ENCODE measurements around the gene VAV1. TPM values are rescaled to one million over a fixed set of nuclear protein-coding genes. Genes with fewer than 3 reads are reported as not detected.
"Not testable (repeated sequence)": the region's sequence is repeated elsewhere in the genome, so short reads cannot be mapped to it uniquely, and the experiment has no call there.

The VAV1 gene
- total RNA-seq, 1 donor from 2014 or later: 1.3 TPM

DNA sequence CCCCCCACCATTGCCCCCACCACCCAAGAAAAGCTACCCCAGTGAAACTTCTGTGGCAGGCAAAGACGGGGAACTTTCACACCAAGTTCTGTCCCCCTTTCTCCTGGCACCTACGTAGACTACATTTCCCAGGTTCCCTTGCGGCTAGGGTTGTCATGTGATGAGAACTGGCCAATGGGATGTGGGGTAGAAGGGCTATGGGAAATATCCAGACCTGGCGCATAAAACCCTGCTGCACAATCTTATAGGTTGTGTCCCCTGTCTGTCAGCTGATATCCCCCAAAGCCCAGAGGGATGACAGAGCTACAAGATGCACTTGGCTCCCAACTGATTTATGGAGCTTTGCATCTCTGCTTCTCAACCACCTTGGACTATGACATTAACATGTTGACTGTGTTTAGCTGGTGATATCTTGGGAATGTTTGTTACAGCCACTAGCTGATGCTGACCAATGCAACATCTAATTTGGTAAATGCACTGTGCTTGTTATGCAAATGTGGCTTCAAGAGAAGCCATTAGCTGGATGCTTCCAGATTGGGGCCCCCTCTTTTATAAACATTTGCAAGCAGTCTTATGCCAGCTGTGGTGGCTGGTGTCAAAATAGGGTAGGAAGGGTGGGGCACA lies 11.3 kb upstream of the VAV1 start:
- ATAC-seq: no peak

- ATAC-seq: not testable (repeated sequence)
Observed at GRCh38 chr19:6762253-6762797, 10.2 kb upstream of the VAV1 start.

- peak; percentile 79 for ATAC-seq
Observed at GRCh38 chr19:6765738-6766356, 6.7 kb upstream of the VAV1 start.

GRCh38 chr19:6766357-6767080 lies 6.0 kb upstream of the VAV1 start:
- ATAC-seq: peak; percentile 18

DNA sequence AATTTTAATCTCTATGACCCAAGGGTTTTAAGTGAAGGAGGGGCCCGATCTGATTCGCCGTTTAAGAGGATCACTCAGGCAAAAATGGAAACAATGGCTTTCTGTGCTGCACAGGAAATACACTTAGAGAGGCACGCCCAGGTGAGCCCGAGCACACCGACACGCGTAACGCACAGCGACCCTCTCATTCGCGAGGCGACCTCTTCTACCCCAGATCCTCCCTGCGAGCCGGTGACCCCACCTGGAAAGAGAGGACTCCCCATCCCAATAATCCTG lies 5.5 kb upstream of the VAV1 start:
- ATAC-seq: peak; percentile 51

- ATAC-seq: peak; percentile 88
Observed at GRCh38 chr19:6767357-6768235, 4.9 kb upstream of the VAV1 start, which contains the start of gene SH2D3A. TSS of gene SH2D3A (minus strand) at chr19:6767435. CDS start at chr19:6763748, 3,687 bp downstream.

DNA sequence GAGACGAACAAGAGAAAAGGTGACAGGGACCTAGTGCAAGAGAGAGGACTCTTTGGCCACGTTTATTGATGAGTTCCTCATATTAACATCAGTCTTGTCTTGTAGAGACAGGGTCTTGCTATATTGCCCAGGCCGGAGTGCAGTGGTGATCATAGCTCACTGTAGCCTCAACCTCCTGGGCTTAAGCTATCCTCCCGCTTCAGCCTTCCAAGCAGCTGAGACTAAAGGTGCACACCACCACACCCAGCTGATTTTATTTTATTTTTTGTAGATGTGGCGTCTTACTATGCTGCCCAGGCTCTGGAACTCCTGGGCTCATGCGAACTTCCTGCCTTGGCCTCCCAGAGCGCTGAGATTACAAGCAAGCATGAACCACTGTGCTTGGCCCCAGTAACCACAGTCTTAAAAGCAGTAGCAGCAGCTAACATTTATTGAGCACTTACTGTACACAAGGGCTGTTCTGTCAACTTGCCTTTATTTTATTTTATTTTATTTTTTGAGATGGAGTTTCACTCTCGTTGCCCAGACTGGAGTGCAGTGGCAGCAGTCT lies 4.2 kb upstream of the VAV1 start:
- no peak for ATAC-seq

- no peak for ATAC-seq
Observed at GRCh38 chr19:6769006-6769619, 3.4 kb upstream of the VAV1 start.

DNA sequence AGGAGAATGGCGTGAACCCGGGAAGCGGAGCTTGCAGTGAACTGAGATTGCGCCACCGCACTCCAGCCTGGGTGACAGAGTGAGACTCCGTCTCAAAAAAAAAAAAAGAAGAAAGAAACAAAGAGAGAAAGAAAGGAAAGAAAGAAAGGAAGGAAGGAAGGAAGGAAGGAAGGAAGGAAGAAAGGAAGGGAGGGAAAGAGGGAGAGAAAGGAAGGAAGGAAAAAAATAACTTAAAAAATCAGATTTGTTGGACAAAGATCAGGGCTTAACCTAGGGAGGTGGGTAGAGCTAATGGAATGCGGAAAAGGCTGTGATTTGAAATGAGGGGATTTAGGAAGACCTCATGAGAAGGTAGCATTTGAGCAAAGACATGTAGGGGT lies 870 bp upstream of the VAV1 start:
- not testable (repeated sequence) for ATAC-seq

GRCh38 chr19:6772866-6773322 lies 386 bp downstream of the VAV1 start:
- no peak for ATAC-seq

DNA sequence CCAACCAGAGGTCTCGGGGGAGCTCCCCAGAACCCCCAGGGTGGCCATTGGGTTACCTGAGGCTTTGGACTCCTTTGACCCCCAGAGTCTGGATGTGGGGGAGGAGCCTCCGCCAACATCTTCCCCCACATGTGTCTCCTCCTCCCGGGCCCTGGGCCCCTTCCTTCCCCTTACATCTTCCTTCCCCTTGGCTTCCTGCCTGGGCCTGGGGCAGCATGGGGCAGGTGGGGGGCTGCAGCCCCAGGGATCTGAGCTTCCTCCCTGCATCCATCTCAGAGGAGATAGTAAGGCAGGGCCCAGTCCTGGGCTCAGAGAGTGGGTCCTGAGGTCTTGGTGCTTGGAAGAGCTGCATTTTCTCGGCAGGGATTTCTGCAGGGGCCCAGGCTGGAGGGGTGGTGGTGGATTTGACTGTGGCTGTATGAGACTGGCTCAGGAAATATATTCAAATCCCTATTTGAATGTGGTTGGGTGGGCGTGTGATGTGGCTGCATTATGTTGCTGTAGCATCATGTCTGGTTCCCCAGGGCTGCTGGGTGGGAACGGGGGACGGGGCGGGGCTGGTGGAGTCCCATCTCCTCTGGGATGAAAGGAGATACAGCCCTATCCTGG lies 919 bp downstream of the VAV1 start:
- peak; percentile 42 for ATAC-seq

- ATAC-seq: peak; percentile 9
Observed at GRCh38 chr19:6774821-6775707, 2.6 kb downstream of the VAV1 start.

DNA sequence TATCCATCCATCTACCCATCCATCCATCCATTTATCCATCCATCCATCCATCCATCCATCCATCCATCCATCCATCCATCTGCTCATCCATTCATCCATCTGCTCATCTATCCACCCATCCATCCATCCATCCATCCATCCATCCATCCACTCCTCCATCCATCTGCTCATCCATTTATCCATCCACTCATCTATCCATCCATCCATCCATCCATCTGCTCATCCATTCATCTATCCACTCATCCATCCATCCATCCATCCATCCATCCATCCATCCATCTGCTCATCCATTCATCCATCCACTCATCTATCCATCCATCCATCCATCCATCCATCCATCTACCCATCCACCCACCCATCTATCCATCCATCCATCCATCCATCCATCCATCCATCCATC lies 3.5 kb downstream of the VAV1 start:
- not testable (repeated sequence) for ATAC-seq

GRCh38 chr19:6776999-6777398 lies 4.5 kb downstream of the VAV1 start:
- ATAC-seq: no peak

DNA sequence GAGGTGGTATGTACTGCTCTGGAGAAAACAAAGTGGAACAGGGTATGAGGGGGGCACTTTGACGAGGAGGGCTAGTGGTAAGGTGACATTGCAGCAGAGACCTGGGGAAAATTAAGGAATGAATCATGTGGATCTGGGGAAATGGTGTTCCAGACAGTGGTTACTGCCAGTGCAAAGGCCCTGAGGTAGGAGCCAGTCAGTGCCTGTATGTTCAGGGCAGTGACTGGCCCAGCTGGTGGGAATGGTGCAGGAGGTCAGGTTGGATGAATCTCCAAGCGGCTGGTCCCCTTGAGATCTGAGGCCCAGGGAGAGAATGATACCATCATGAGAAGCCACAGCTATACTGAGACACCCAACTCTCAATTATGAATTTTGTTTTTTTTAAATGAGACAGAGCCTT lies 4.9 kb downstream of the VAV1 start:
- ATAC-seq: no peak

DNA sequence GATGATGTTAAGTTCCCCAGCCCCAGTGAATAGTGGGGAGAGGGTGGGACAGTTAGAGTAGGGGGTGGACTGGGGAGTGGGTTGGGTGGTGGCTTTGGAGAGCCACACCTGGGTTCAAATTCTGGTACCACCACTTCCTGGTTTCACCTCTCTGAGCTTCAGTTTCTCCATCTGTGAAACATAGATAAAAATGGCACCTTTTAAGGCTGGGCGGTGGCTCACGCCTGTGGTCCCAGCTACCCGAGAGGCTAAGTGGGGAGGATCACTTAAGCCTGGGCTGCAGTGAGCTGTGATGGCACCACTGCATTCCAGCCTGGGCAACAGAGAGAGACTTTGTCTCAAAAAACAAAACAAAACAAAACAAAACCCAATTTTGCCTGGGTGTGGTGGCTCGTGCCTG lies 5.9 kb downstream of the VAV1 start:
- no peak for ATAC-seq

DNA sequence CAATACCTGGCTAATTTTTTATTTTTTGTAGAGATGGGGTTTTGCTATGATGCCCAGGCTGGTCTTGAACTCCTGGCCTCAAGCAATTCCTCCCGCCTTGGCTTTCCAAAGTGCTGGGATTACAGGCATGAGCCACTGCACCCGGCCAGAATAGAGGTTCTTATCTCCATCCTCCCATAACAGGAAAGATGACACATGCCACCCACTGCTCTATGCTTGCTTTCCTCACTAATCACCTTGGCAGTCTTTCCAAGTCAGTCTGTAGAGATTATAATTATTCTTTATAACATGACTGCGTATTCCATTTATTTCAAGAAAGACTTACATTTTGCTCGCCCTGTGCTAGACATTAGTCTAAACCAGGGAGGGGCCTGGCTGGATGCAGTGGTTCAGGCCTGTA lies 6.7 kb downstream of the VAV1 start:
- ATAC-seq: no peak

- ATAC-seq: no peak
Observed at GRCh38 chr19:6787393-6787792, 14.9 kb downstream of the VAV1 start.

DNA sequence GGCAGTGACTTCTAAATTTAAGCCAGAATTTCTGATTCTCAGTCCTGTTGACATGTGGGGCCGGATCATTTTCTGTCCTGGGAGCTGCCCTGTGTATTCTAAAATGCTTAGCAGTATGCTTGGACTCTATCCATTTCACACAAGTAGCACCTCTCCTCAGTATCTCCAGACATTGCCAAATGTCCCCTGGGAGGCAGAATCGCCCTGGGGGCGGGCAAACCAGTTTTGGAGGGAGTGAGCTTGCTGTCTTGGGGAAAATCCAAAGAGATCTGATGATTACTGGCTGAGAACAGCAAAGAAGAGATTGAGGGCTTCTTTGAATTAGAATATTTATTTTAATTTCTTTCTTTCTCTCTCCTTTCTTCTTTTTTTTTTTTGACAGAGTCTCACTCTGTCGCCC lies 16.4 kb downstream of the VAV1 start:
- no peak for ATAC-seq
